Fibroblast of lung (primary cell): Measurements from ENCODE around the gene CDK18.

Source experiments
- CTCF ChIP-seq, 2 donors: IDR thresholded peaks in 1 of 2; conservative IDR thresholded peaks in 1 of 2; 1 replicate in 1 of 2; 2 replicates in 1 of 2; pipeline ENCODE4 v1.5.1; 2011 to 2012; ENCODE audit warnings: low read length in 2 of 2, control low read depth in 1 of 2, inconsistent platforms in 1 of 2, low read depth in 1 of 2, mild to moderate bottlenecking in 1 of 2
- EZH2 ChIP-seq: IDR thresholded peaks from 2 replicates; pipeline ENCODE4 v1.5.1; 2012; ENCODE audit warnings: low read length, control low read depth, mild to moderate bottlenecking; ENCODE audit errors: missing control alignments

GRCh38 chr1:205477759-205478247 is 26.7 kb upstream of the CDK18 start:
- TF ChIP-seq CTCF (conservative IDR thresholded peaks at IDR 0.05 in 1 of 2, IDR thresholded peaks at IDR 0.05 in 1 of 2; ENCODE audit: low read depth in 1 of 2, low read length in 2 of 2) (no peak), EZH2 (no peak)
